Measurements from ENCODE around the gene IL21R.

Gene IL21R

DNA sequence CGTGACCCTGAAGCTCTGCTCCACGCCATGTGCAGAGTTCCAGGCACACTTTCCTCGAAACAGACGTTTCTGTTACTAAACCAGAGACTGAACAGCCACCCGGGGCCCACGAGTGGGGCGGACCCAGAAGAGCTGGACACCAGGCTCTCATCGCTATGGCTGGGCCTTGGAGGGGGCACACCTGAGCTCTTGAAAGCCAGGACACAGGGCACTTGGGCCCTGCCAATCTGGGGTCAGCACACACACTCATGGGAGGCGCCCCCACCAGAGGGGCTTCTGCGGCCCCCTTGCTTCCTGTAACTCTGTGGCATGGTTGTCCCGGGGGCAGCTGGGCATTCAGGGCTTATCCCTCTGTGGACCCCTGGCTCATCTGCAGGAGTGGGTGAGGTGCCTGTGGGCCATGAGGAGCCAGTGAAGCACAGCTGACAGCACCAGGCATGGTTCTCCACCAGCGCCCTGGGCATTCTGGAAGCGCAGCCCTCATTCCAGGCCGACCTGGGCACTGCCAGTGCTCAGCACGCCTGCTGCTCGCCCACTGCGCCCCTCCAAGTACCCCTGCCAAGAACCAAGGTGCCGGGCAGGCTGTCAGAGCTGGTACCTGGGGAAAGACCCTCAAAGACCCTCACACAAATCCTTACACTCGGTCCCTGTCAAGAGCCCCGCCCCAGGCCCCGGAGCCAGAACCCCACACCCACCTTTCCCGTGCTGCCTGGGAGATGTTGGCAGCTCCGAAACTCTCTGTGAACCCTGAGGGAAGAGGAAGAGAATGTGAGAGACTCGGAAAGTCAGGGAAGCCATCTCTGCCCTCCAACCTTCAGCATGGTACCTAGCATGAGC lies 61.1 kb downstream of the IL21R start:
- no peak for DNase-seq (ENCODE audit: low read depth in 2 of 2)

DNA sequence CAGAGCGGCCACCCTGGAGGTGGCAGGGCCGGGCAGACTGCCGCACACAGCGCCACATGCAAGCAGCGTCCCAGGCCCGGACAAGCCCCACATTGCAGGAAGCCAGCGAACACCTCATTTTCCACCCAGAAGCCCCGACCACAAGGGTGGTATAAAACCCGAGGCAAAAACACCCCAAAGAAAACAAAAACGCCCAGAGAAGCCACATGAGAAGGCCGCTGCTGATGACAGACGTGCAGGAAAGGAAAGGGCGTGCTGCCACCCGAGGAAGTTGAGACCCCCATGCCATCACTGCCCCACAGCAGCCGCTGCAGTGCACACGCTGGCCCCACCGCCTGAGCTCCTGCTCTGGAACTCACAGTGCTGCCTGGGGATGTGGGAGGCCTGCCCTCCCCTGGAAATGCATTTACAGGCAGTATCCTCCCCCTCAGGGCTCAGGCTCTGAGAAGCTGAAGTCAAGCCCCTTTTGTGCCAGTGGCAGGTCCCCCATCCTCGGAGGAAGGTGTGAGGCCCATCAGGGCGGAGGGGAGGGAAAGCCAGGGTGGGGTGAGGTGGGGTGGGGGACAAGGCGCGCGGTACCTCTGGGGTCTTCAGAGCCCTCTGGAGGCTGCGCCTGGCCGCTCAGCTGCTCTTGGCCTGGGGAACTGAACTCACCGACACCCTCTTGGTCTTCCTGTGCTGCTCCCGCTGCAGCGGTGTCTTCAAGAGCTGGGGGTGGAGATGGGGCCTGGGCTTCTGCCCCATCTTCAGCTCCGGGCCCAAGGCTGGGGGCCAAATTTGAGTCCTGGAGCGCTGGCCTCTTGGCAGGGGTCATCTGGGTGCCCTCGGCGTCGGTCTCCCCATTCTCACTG lies 62.0 kb downstream of the IL21R start:
- no peak for DNase-seq (ENCODE audit: low read depth in 2 of 2)

DNA sequence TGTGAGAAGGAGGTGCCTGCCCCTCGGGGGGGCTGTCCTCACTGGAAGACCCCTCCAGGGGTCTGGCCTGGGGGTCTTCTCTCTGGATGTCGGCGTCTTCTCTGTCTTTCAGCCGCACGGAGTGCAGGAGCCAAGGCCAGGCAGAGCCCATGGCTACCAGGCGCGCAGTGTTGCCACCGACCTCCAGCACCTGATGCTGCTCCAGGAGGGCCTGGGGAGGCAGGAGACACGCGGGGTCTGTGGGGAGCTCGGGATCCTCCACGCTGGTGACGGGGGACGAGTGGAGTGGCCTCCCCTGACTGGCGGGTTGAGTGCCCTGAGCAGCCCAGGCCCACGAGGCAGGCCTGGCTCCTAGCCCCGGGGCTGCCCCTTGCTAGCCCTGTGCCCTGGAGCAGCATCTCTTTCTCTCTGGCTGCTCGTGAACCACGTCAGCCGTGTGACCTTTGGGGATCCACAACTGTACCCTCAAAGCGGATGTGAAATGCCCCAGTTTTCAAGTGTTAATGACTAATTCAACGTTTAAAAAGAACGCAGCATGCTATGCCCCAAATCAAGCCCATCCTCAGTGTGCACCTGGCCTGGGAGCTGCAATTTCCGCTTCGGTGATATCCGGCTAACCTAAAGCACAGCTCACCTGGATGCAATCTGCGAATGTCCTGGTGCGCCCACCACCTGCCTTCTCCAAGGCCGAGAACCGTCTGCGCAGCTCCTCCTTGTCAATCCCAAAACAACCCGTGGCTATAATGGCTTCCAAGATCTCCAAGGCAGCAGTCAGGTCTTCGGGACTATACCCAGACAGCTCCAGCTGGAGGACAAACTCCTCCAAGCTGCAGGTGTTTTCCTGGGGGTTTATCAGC lies 62.9 kb downstream of the IL21R start:
- no peak for DNase-seq (ENCODE audit: low read depth in 2 of 2)

DNA sequence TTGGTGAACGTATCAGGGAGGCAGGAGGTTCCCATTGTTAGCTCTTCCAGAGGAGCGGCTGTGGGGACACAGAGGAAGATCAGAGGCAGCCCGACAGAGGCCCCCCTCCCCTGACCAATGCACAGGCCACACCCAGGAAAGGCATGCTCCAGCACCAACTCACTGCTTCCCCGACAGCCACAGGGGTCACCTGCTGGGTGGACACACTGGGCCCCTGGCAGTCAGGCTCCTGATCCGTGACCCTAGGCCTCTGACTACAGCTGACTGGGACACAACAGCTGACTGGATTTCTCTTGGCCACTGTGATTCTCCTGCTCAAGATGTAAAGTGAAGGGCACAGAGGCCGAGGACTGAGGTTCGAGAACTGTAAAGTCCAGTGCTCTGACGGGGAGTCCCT lies 63.5 kb downstream of the IL21R start:
- no peak for DNase-seq (ENCODE audit: low read depth in 2 of 2)

DNA sequence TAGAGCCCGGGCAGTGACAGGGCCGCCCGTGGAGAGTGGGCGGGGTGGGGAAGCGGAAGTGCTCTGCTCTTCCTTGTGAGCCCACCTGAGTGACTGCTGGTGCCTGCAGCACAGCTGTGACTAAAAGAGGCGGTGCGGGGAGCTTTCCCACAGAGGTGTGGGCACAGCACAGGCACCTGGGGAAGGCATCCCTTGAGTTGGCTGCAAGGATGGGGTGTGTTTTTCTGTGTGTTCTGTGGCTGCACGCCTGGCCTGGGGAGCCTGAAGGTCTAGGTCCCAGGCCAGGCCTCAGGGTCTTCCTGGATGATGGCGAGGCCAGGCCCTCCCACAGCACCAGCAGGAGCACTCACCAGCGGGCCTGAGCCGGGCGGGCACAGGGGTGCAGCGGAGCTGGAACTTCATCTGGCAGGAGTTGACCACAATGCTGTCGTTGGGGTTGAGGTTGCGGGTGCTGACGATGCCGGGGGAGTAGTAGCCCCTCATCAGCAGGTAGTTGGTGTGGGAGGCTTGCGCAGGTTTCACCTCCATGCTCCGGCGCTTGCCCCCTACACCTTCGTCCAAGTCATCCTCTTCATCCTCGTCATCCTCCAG lies 67.1 kb downstream of the IL21R start:
- DNase-seq (ENCODE audit: low read depth in 2 of 2), result no peak

DNA sequence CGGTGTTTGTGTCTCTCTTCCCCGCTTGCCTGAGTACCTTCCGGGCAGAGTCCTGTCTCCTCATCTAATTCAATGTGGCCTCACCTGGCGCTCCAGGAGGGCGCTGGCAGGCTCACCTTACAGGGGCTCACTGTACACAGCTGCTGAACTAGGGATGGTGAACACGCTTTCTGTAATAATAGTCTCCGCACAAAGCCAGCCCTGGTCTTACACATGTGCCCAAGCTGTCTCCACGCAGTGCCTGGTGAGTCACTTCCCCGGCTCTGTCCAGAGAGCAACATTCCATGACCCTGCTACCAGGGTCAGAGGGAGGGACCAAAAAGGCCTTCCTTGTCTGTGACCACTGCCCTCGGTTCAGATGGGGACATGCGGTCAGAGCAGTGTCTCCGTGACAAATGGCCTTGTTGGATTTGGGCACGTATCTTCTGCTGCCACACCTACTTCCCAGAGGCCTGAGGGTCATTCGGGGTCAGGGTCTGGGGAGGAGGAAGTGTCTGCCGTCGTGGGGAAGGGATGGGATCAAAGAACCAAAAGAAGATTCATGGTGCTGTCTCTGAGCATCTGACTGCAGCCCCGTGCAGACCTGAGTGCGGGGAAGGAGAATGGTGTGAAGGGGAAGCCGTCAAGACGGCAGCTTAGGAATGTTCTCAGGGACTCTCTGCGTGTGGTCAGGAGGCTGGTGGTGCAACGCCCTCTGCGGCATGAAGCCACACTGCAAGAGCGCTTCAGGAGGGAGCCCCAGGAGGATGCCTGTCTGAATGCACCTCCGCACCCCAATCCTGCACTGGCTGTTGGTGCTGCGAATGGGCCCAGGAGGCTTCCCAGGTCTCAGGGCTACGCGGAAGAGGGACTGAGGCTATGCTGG lies 68.8 kb downstream of the IL21R start:
- DNase-seq (ENCODE audit: low read depth in 2 of 2), result no peak

DNA sequence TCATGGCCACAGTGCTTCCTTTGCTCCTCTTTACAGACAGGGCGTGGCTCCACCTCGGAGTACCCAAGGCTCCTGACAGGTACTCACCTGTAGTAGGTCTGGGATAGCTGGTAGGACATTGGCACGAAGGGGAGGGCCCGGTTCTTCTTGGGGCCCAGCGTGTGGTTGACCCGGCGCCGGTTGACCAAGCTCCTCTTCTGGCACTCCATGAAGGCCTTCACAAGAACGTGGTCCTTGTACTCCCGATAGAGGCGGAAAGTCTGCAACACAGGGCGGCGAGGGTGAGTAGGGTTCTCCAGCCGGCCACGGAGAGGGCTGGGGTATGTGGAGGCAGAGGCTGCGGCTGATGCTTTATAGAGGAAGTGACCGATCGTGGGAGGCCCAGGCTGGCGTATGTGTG lies 69.7 kb downstream of the IL21R start:
- no peak for DNase-seq (ENCODE audit: low read depth in 2 of 2)

DNA sequence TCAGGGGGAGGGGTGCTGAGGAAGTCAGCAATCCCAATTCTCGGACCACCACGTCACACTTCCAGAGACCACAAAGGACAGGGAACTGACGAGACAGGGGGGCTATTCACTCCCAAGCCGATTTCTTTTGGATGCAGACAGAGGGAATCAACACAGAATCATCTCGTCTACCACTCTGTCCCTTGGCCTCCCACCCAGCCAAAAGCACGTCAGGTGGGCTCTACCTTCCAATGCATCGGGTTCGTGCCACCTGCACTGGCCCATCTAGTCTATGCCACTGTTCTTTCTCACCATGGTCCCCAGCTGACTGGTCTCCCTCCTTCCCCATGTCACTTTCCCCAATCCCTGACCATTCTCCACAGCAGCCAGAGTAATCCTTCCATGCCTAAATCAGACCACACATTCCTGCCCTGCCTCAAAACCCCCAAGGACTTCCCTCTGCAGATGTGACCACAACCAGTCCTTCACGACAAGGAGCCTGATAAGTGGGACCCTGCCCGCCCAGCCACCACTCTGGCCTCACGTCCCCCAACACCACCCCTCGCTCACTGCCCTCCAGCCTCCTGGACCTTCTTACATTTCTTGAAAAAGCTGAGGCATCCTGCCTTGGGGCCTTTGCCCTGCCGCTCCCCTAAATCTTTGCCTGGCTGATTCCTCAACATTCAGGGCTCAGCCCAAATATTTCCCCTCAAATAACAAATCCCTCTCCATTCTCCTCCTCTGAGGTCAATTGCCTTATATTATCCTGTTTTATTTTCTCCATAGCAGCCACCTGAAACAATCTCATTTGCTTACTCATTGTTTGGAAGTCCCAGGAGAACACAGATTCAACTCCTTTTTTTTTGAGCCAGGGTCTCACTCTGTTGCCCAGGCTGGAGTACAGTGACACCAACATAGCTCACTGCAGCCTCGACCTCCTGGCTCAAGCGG lies 70.4 kb downstream of the IL21R start:
- DNase-seq (ENCODE audit: low read depth in 2 of 2), result no peak

DNA sequence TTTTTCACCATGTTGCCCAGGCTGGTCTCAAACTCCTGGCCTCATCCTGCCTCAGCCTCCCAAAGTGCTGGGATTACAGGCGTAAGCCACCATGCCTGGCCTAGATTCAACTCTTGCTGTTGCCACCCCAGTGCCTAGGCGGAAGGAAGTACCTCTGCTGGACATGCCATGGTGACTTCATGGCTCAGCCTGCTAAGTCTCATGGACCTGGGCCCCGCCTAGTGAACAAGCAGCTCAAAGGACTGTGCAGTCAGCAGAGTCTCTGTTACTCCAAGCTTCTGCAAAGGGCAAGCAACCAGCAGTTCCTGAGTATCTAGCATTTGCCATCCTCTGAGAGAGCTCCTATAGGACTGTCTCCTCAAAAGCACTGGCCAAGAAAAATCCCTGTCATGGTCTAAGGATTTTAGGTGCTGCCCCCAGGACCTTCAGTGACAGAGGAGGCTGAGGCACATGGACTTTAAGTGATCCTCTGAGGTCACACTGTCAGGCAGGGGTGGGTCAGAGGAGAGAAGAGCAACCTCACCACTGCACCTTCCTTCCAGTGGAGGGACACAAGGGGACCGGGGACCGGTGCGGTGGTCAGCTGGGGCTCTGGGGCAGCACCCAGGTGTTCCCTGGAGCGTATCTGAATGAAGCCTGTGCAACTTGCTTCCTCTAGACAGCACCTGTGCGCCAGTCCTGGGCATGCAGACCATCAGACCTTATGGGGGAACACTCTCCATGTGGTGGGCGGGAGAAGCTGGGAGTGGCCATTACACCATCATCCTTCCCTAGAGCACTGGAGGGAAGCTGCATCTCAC lies 71.3 kb downstream of the IL21R start:
- DNase-seq (ENCODE audit: low read depth in 2 of 2), result no peak

DNA sequence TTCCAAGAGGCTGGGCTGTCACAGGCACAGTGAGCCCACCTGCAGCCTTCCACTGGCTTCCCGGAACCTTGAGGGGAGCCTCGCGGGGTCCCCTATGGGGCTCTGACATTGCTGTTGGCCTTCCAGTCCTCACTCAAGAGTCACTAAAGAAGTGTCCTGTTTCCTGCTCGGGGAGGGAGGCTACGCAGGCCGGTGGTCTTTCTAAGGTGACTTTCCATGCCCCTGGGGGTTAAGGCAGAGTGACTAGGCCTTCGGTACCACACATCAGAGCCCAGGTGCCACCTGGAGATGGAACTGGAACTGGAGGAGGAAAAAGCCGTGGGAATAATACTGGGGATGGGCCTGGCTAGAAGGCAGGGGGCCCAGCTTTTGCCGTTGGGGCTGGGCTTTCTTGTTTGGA lies 72.1 kb downstream of the IL21R start:
- DNase-seq (ENCODE audit: low read depth in 2 of 2), result no peak

DNA sequence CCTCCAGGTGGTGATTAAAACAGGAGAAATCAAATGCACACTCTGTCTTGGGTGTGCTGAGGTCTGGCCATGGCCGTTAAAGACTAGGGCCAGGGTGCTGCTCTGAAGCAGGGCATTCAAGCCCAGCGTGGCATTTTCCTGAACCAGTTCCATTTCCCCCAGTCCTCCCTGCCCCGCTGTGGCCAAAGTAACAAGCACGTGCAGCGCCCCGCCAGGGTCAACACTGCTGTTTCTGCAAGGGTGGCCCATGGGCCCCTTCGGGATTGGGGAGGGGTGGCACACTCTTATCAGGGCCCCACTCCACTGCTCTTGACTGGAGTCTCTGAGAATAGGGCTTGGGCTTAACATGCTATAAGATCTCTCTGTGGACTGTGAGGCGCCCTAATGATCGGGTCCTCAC lies 72.9 kb downstream of the IL21R start:
- DNase-seq (ENCODE audit: low read depth in 2 of 2), result no peak

DNA sequence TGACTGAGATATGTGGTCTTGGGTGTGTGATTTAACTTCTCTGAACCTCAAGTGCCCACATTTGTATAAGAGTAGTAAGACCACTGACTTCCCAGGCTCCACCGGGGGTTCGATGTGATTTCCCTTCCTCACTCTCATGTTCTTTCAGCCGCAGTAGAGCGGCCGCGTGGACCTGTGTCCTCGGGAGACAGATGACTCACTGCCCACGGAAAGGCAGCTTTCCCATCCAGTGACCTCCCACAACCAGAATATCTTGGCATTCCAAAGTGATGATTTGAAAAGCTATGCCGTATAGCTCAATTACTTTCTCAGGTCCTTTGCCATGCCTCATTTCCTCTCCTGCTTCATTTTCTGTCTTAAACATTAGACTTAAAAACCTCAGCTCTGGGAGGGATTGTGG lies 73.6 kb downstream of the IL21R start:
- DNase-seq (ENCODE audit: low read depth in 2 of 2), result no peak

DNA sequence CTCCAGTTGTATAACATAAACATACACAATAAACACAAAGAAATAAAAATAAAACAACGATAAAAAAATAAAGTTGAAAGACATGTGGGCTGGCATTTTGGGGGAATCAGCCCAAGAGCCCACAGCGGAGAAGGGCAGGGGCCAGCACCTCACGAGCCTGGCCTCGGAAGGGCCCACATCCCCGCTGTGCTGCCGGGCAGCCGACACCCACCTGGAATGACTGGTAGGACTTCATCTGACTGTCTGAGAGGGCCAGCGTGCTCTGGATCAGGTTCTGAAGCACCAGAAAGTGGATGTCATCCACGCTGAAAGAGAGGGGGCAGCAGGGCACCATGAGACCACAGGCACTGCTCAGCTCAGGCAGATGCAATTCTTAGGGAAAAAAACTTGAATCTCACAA lies 74.3 kb downstream of the IL21R start:
- DNase-seq (ENCODE audit: low read depth in 2 of 2), result no peak

DNA sequence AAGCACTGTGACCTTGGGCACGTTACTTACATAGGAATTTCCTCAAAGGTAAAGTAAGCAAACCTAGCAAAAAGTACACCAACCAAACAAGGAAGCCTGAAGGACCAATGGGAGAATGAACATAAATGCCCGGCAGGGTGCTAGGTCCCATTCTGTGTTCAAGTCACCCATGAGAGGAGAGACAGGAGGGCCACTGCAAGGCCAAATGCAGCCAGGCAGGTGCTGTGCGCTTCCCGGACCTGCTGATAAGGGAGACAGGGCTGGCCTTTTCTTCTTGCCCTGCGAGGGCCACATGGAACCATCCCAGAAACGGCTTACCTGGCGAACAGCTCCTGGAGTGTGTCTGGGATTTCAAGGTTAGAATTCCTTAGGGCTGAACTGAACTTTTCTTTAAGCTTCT lies 78.8 kb downstream of the IL21R start:
- DNase-seq (ENCODE audit: low read depth in 2 of 2), result no peak

DNA sequence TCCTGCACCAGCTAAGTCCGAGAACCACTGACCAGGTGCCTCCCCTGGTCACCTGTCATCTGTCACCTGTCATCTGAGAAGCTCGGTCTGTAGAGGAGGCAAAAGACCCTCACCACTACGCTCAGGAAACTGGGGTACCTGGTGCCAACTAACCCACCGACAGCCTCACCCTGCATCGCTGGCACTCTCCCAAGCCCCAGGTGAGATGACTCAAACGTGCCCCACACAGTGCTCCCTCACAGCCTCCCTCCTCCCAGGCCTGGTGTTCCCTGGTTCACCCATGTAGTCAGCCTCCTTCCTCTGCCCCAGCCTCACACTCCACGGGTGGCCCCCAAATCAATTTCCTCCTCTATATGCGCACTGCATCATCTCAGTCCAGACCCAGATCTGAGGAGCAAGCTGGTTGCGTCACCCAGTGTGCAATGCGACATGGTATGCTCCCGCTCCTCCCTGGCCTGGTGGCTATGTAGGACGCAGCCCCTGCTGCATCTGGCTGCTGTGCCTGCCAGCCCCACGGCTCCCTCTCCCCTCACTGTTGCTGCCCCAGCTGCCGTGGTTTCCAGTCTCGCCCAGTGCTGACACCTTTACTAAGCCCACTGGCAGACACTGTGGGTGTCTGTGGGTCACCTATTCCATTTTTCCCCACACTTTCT lies 79.4 kb downstream of the IL21R start:
- no peak for DNase-seq (ENCODE audit: low read depth in 2 of 2)

DNA sequence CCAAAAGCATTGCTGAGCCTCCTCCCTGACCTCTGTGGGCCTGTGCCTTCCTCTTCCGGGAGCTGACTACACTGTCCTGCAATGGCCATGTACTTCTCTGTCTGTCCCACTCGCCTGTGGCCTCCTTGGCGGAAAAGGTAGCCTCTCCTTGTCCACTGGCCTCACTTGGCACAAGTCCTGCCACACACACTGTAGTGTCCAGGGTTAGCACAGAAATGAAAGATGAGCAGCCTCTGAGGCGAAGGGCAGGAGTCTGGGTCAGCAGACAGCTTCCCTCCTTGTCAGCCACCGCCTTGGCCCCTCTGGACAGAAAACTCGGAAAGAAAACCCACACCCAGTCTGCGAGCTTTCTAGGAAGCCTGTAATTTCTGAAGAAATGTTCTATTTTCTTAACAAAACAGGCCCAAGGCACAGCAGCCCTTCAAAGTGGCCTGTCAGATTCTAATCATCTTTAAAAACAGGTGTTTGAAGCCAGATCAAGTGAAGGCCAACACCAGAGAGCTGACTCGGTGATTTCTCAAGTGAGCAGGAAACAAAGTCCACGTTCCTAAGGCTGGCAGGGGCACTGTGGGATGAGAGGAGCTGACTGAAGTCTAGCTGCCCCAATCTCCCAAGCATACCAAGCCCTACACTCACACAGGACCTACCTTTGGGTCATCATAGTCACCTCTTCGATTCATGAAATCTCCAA lies 80.6 kb downstream of the IL21R start:
- no peak for DNase-seq (ENCODE audit: low read depth in 2 of 2)

DNA sequence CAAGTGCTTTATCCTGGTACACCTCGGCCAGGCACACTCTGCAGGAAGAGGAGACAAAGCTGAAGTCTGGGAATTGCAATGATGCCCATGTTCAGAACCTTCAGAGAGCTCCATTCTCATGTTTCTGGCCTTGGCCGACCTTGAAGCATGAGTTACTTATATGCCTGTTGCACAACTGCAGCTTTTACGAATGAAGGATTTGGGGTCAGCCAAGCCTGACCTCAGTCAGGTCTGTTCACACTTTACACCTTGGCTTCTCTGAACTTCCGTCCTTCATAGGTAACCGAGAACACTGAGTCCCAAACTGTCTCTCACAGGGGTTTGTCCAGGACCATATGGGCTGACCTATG lies 81.1 kb downstream of the IL21R start:
- no peak for DNase-seq (ENCODE audit: low read depth in 2 of 2)

DNA sequence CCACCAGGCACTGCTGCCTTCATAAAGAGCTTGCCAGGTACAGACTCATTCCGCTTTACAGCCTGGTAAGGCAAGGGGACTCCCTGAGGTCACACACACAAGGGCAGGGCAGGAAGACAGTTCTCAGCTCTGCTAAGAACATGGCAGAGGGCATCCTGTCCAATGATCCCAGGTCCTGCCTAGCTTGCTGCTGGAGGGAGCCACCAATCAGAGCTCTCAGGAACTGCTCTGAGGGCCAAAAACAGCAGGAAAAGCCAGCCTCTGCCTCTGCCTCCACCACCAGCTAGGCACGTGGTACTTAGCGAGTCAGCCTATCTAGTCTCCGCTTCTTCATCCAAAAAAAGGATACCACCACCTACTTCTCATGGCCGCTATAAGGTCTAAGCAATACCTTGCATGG lies 81.7 kb downstream of the IL21R start:
- DNase-seq (ENCODE audit: low read depth in 2 of 2), result no peak
